HepG2 (cell line): ENCODE data around the gene DCDC2C.

ENCODE experiments used
- ATF2 ChIP-seq: sonication (generic); formaldehyde crosslinking; IDR thresholded peaks from 2 replicates; pipeline ENCODE4 v1.4.0; 2020; ENCODE audit warnings: missing genetic modification reagents
- CCAR2 ChIP-seq: fragments of 200-400 bp; formaldehyde crosslinking; optimal IDR thresholded peaks from 2 replicates; pipeline ENCODE3; 2018; ENCODE audit warnings: low read depth, mild to moderate bottlenecking, low read length, moderate library complexity
- HDAC2 ChIP-seq: sonication (generic); formaldehyde crosslinking; IDR thresholded peaks from 2 replicates; pipeline ENCODE4 v1.4.0; 2020; ENCODE audit warnings: missing genetic modification reagents
- NR3C1 ChIP-seq: sonication (generic); formaldehyde crosslinking; IDR thresholded peaks from 2 replicates; pipeline ENCODE4 v1.4.0; 2020; ENCODE audit warnings: missing genetic modification reagents
- PHB2 ChIP-seq: fragments of 450-650 bp; IDR thresholded peaks from 2 replicates; pipeline ENCODE4 v1.6.1; 2018; ENCODE audit not compliant: partially characterized antibody
- REST ChIP-seq, 2 experiments: IDR thresholded peaks; 2 replicates each; pipeline ENCODE4 v1.6.1; 2011 to 2012; ENCODE audit warnings: low read length in 2 of 2, borderline replicate concordance in 1 of 2, low read depth in 1 of 2, mild to moderate bottlenecking in 1 of 2, moderate library complexity in 1 of 2
- SIN3A ChIP-seq: IDR thresholded peaks from 2 replicates; pipeline ENCODE4 v1.6.1; 2011; ENCODE audit warnings: low read depth, mild to moderate bottlenecking, control low read depth, low read length, borderline replicate concordance
- STAG1 ChIP-seq: sonication (generic); formaldehyde crosslinking; IDR thresholded peaks from 2 replicates; pipeline ENCODE4 v1.4.0; 2020; ENCODE audit warnings: missing genetic modification reagents
- ZFP36L2 ChIP-seq: sonication (generic); formaldehyde crosslinking; IDR thresholded peaks from 2 replicates; pipeline ENCODE4 v1.4.0; 2020; ENCODE audit warnings: missing genetic modification reagents
- ZNF10 ChIP-seq: sonication (generic); formaldehyde crosslinking; IDR thresholded peaks from 2 replicates; pipeline ENCODE4 v1.4.0; 2020; ENCODE audit warnings: mild to moderate bottlenecking, low read depth, missing genetic modification reagents, borderline replicate concordance
- TF ChIP-seq, protein P1 (sequence below): sonication (generic); formaldehyde crosslinking; conservative IDR thresholded peaks from 2 replicates; pipeline ENCODE4 v1.5.0; 2020; ENCODE audit warnings: missing genetic modification reagents
- TF ChIP-seq, protein P2 (sequence below): IDR thresholded peaks from 2 replicates; pipeline ENCODE4 v1.6.1; 2016

DNA sequence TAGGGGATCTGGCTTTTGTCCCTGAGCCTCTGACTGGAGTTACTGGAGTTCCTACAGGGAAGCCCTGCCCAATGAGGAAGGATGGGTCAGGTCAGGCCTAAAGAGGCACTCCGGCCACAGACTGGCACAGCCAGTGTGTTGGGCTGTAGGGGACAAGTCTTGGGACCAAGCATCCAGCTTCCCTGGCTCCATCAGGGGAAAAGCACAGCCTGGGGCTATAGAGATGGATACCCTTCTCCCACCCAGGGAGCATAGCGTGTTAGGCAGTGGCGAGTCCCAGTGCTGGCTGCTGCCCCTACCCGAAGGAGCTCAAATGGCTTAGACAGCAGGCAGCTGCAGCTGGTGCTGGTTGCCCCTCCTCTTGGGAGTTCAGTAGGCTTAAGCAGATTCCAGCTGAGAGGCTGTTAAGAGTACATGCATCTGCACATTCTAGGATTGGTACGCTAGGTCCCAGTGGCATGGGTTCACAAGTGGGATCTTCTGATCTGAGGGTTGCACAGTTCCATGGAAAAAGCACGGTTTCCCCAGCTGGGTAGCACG lies 111.4 kb downstream of the DCDC2C start:
- TF ChIP-seq, protein P1, sequence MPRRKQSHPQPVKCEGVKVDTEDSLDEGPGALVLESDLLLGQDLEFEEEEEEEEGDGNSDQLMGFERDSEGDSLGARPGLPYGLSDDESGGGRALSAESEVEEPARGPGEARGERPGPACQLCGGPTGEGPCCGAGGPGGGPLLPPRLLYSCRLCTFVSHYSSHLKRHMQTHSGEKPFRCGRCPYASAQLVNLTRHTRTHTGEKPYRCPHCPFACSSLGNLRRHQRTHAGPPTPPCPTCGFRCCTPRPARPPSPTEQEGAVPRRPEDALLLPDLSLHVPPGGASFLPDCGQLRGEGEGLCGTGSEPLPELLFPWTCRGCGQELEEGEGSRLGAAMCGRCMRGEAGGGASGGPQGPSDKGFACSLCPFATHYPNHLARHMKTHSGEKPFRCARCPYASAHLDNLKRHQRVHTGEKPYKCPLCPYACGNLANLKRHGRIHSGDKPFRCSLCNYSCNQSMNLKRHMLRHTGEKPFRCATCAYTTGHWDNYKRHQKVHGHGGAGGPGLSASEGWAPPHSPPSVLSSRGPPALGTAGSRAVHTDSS (CRISPR knock-in tag), result no peak
- no peak for TF ChIP-seq CCAR2
- no peak for TF ChIP-seq SIN3A
- no peak for TF ChIP-seq REST (IDR thresholded peaks at IDR 0.05; ENCODE audit: borderline replicate concordance in 1 of 2, low read depth in 1 of 2, low read length in 2 of 2)
- no peak for TF ChIP-seq ZFP36L2
- TF ChIP-seq ZNF10 (CRISPR knock-in tag), result no peak
- no peak for TF ChIP-seq HDAC2 (CRISPR knock-in tag)
- no peak for TF ChIP-seq PHB2
- no peak for TF ChIP-seq ATF2 (CRISPR knock-in tag)
- no peak for TF ChIP-seq NR3C1
- TF ChIP-seq STAG1 (CRISPR knock-in tag), result no peak
- TF ChIP-seq, protein P2, sequence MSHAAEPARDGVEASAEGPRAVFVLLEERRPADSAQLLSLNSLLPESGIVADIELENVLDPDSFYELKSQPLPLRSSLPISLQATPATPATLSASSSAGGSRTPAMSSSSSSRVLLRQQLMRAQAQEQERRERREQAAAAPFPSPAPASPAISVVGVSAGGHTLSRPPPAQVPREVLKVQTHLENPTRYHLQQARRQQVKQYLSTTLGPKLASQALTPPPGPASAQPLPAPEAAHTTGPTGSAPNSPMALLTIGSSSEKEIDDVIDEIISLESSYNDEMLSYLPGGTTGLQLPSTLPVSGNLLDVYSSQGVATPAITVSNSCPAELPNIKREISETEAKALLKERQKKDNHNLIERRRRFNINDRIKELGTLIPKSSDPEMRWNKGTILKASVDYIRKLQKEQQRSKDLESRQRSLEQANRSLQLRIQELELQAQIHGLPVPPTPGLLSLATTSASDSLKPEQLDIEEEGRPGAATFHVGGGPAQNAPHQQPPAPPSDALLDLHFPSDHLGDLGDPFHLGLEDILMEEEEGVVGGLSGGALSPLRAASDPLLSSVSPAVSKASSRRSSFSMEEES (CRISPR knock-in tag), result no peak
